Measurements from ENCODE around the gene ZDHHC23.

Gene ZDHHC23

DNA sequence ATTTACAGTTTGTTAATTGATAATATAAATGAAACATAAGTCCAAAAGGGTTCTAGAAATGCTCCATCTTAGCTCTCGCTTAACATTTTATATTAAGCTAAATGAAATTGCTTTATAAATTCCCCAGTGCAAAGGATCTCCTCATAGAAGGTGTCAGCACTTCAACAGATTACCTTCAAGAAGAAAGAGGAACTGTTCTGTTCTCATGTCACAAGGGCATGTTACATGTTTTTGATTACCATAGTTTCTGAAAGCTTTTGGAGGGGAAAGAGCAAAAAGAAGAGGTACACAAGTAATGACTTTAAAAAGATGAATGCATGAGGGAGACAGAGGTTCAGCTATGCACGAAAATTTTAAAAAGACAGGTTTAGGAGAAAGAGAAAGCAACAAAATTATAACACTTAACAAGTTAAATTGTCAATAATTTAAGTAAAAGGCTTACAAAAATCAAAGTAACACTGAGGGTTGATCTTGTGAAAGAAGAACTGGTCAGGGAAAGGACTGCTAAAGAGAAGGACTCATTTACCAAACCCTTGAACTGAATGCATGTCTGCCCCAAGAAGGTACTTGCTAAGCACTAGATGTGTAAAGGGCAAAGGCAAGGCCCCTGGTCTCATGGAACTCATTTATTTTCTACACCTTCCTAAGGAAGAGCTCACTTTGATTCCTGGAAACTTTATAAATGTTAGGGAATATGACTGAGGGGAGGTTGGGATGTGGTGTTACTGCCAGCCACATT is 63.4 kb downstream of the ZDHHC23 start:
- DNase-seq, result no peak
